ENCODE data around the gene SPDYA. TPM values are rescaled to one million over a fixed set of nuclear protein-coding genes. Genes with fewer than 3 reads are reported as not detected.

The SPDYA gene
- total RNA-seq, 4 donors from 2014 or later, result 3.2 to 7.3 TPM; not detected in 2

GRCh38 chr2:28767337-28767736 is 43.3 kb upstream of the SPDYA start:
- no peak for TF ChIP-seq POLR2A (IDR thresholded peaks at IDR 0.05)
- TF ChIP-seq CTCF (IDR thresholded peaks at IDR 0.05), result no peak

GRCh38 chr2:28768422-28768821 is 42.2 kb upstream of the SPDYA start:
- intact Hi-C loops (cut with DNase I; ENCODE audit: low total_unique reads), result no loop called here
- no peaks in the 10 kb centered on the region for H3K36me3 ChIP-seq
- no peak for DNase-seq
- H3K27ac ChIP-seq, result peak overlapping the region in 1 of 2 donors; percentile 28
- no peaks in the 10 kb centered on the region for H3K9me3 ChIP-seq
- TF ChIP-seq CTCF (IDR thresholded peaks at IDR 0.05), result no peak
- no peak for TF ChIP-seq POLR2A (IDR thresholded peaks at IDR 0.05)
- H3K27me3 ChIP-seq, result no peaks in the 10 kb centered on the region
- no peak overlapping the region for H3K4me3 ChIP-seq
- peaks cover 1 to 13% of the 10 kb centered on the region in 2 donors for H3K4me1 ChIP-seq

More at GRCh38 chr2:28767337-28767736, 43.3 kb upstream of the SPDYA start:
- Histone ChIP-seq H3K4me1 (peaks cover 6% of the 10 kb centered on the region in 2 donors), H3K9me3 (no peaks in the 10 kb centered on the region), H3K27ac (no peak overlapping the region), H3K4me3 (no peak overlapping the region), H3K27me3 (no peaks in the 10 kb centered on the region), H3K36me3 (no peaks in the 10 kb centered on the region)
- DNase-seq, result no peak
- intact Hi-C loops (cut with DNase I; ENCODE audit: low total_unique reads), result no loop called here

- no peak for TF ChIP-seq CTCF (IDR thresholded peaks at IDR 0.05)
- TF ChIP-seq POLR2A (IDR thresholded peaks at IDR 0.05), result no peak
- intact Hi-C loops (cut with DNase I; ENCODE audit: low total_unique reads), result no loop called here
- Histone ChIP-seq H3K4me3 (no peak overlapping the region), H3K4me1 (peaks cover 0 to 14% of the 10 kb centered on the region in 2 donors), H3K36me3 (no peaks in the 10 kb centered on the region), H3K27me3 (no peaks in the 10 kb centered on the region), H3K27ac (no peak overlapping the region), H3K9me3 (no peaks in the 10 kb centered on the region)
- no peak for DNase-seq
Observed at GRCh38 chr2:28768952-28769351, 41.7 kb upstream of the SPDYA start.

GRCh38 chr2:28772351-28772750 is 38.3 kb upstream of the SPDYA start:
- Histone ChIP-seq H3K4me1 (peaks cover 6 to 26% of the 10 kb centered on the region in 2 donors), H3K27me3 (no peaks in the 10 kb centered on the region), H3K27ac (no peak overlapping the region), H3K4me3 (no peak overlapping the region), H3K9me3 (no peaks in the 10 kb centered on the region), H3K36me3 (no peaks in the 10 kb centered on the region)
- intact Hi-C loops (cut with DNase I; ENCODE audit: low total_unique reads), result no loop called here
- no peak for TF ChIP-seq CTCF (IDR thresholded peaks at IDR 0.05)
- TF ChIP-seq POLR2A (IDR thresholded peaks at IDR 0.05), result no peak
- no peak for DNase-seq

- intact Hi-C loops (cut with DNase I; ENCODE audit: low total_unique reads), result no loop called here
- Histone ChIP-seq H3K9me3 (no peaks in the 10 kb centered on the region), H3K36me3 (no peaks in the 10 kb centered on the region), H3K27ac (no peak overlapping the region), H3K27me3 (no peaks in the 10 kb centered on the region), H3K4me3 (no peak overlapping the region), H3K4me1 (peaks cover 6 to 20% of the 10 kb centered on the region in 2 donors)
- TF ChIP-seq POLR2A (IDR thresholded peaks at IDR 0.05) (no peak), CTCF (IDR thresholded peaks at IDR 0.05) (no peak)
- no peak for DNase-seq
Observed at GRCh38 chr2:28776471-28776870, 34.2 kb upstream of the SPDYA start.
